OCI-LY1 (cell line): Measurements from ENCODE around the gene UTRN.

Source experiments
- H2AFZ ChIP-seq: fragments of 200-600 bp; sonication (generic), shearing (Covaris generic); 2 replicates; pipeline ENCODE4 v1.6.0; 2014; ENCODE audit warnings: antibody characterized with exemption, mild to moderate bottlenecking, low read length
- H3F3A ChIP-seq: fragments of 200-600 bp; sonication (generic), shearing (Covaris generic); 2 replicates; pipeline ENCODE4 v1.6.0; 2014; ENCODE audit warnings: mild to moderate bottlenecking, antibody characterized with exemption, low read length, moderate library complexity; ENCODE audit not compliant: insufficient read depth
- H3K27ac ChIP-seq: fragments of 200-600 bp; sonication (generic); 2 replicates; pipeline ENCODE4 v1.5.1; 2014; ENCODE audit warnings: low read length, mixed run types, mild to moderate bottlenecking, low read depth; ENCODE audit not compliant: poor library complexity, severe bottlenecking
- H3K27me3 ChIP-seq: fragments of 200-600 bp; sonication (generic); 2 replicates; pipeline ENCODE4 v1.6.0; 2014; ENCODE audit warnings: antibody characterized with exemption, mild to moderate bottlenecking, low read length, moderate library complexity; ENCODE audit not compliant: insufficient read depth
- H3K36me3 ChIP-seq: fragments of 200-600 bp; sonication (generic); 2 replicates; pipeline ENCODE4 v1.6.1; 2014; ENCODE audit warnings: mild to moderate bottlenecking, antibody characterized with exemption, low read length, moderate library complexity, mixed read lengths; ENCODE audit not compliant: insufficient read depth
- H3K4me1 ChIP-seq: fragments of 200-600 bp; sonication (generic); 2 replicates; pipeline ENCODE4 v1.5.1; 2014; ENCODE audit warnings: mild to moderate bottlenecking, low read length, moderate library complexity; ENCODE audit not compliant: insufficient read depth, severe bottlenecking
- H3K4me2 ChIP-seq: fragments of 200-600 bp; sonication (generic), shearing (Covaris generic); 2 replicates; pipeline ENCODE4 v1.6.1; 2014; ENCODE audit warnings: low read length
- H3K4me3 ChIP-seq: fragments of 200-600 bp; sonication (generic); 2 replicates; pipeline ENCODE4 v1.5.1; 2014; ENCODE audit warnings: low read length, low read depth, mild to moderate bottlenecking, mixed read lengths; ENCODE audit not compliant: poor library complexity, severe bottlenecking
- H3K79me2 ChIP-seq: fragments of 200-600 bp; shearing (Covaris generic); 2 replicates; pipeline ENCODE4 v1.6.1; 2016; ENCODE audit warnings: mixed run types, low read length, mixed read lengths; ENCODE audit not compliant: insufficient read depth
- H3K9ac ChIP-seq: fragments of 200-600 bp; sonication (generic), shearing (Covaris generic); 2 replicates; pipeline ENCODE4 v1.6.1; 2014; ENCODE audit warnings: mild to moderate bottlenecking, low read length, mixed read lengths
- H3K9me2 ChIP-seq: fragments of 200-600 bp; sonication (generic), shearing (Covaris generic); 2 replicates; pipeline ENCODE4 v1.6.1; 2014; ENCODE audit warnings: low read depth, mild to moderate bottlenecking, low read length, mixed read lengths
- H3K9me3 ChIP-seq: fragments of 200-600 bp; shearing (Covaris generic); 2 replicates; pipeline ENCODE4 v1.6.1; 2014; ENCODE audit warnings: low read length, mixed read lengths
- H4K20me1 ChIP-seq: fragments of 200-600 bp; sonication (generic), shearing (Covaris generic); 2 replicates; pipeline ENCODE4 v1.6.0; 2016; ENCODE audit warnings: mild to moderate bottlenecking, low read length; ENCODE audit not compliant: insufficient read depth
- CTCF ChIP-seq: fragments of 200-600 bp; sonication (generic), shearing (Covaris generic); IDR thresholded peaks from 2 replicates; pipeline ENCODE4 v1.5.1; 2017; ENCODE audit warnings: mild to moderate bottlenecking, antibody characterized with exemption, low read length, moderate library complexity, mixed read lengths
- EZH2 ChIP-seq: fragments of 200-600 bp; sonication (generic), shearing (Covaris generic); IDR thresholded peaks from 2 replicates; pipeline ENCODE4 v1.8.0; 2017; ENCODE audit warnings: borderline replicate concordance, mixed run types, mild to moderate bottlenecking, antibody characterized with exemption, low read length, moderate library complexity, mixed read lengths

Gene UTRN

GRCh38 chr6:144319211-144319610, 34.1 kb downstream of the UTRN start:
- Histone ChIP-seq H3K79me2 (no peaks in the 10 kb centered on the region), H3K27ac (no peak overlapping the region), H3K4me1 (no peaks in the 10 kb centered on the region), H3K9ac (no peak overlapping the region), H3F3A (no peaks in the 10 kb centered on the region), H2AFZ (no peak overlapping the region), H3K27me3 (no peaks in the 10 kb centered on the region), H3K4me2 (no peak overlapping the region), H3K9me2 (no peaks in the 10 kb centered on the region), H4K20me1 (no peaks in the 10 kb centered on the region), H3K9me3 (no peaks in the 10 kb centered on the region), H3K4me3 (no peak overlapping the region), H3K36me3 (no peaks in the 10 kb centered on the region)
- TF ChIP-seq CTCF (no peak), EZH2 (no peak)

- H3K4me1 ChIP-seq = no peaks in the 10 kb centered on the region
- H3K27me3 ChIP-seq = no peaks in the 10 kb centered on the region
- H3K9me2 ChIP-seq = no peaks in the 10 kb centered on the region
- TF ChIP-seq EZH2 (no peak), CTCF (no peak)
- H2AFZ ChIP-seq = no peak overlapping the region
- no peak overlapping the region for H3K27ac ChIP-seq
- no peak overlapping the region for H3K4me3 ChIP-seq
- H3K9me3 ChIP-seq = no peaks in the 10 kb centered on the region
- H3K79me2 ChIP-seq = no peaks in the 10 kb centered on the region
- no peaks in the 10 kb centered on the region for H3K36me3 ChIP-seq
- H3K4me2 ChIP-seq = no peak overlapping the region
- H3K9ac ChIP-seq = no peak overlapping the region
- no peaks in the 10 kb centered on the region for H3F3A ChIP-seq
- H4K20me1 ChIP-seq = no peaks in the 10 kb centered on the region
These were observed 35.6 kb downstream of the UTRN start for GRCh38 chr6:144320741-144321140.

- no peaks in the 10 kb centered on the region for H3K79me2 ChIP-seq
- TF ChIP-seq EZH2 (no peak), CTCF (no peak)
- no peak overlapping the region for H3K9ac ChIP-seq
- H3K27ac ChIP-seq = no peak overlapping the region
- H4K20me1 ChIP-seq = no peaks in the 10 kb centered on the region
- H3K9me2 ChIP-seq = no peaks in the 10 kb centered on the region
- no peaks in the 10 kb centered on the region for H3K27me3 ChIP-seq
- no peaks in the 10 kb centered on the region for H3K9me3 ChIP-seq
- no peak overlapping the region for H2AFZ ChIP-seq
- no peaks in the 10 kb centered on the region for H3K36me3 ChIP-seq
- H3K4me3 ChIP-seq = no peak overlapping the region
- H3F3A ChIP-seq = no peaks in the 10 kb centered on the region
- H3K4me2 ChIP-seq = no peak overlapping the region
- H3K4me1 ChIP-seq = no peaks in the 10 kb centered on the region
These were observed 36.9 kb downstream of the UTRN start for GRCh38 chr6:144321839-144322591.
